Measurements from ENCODE around the gene CCDC157.
A peak's percentile ranks its signal among the peaks of the same experiment; 100 is the strongest.
"Not testable (repeated sequence)": the region's sequence is repeated elsewhere in the genome, so short reads cannot be mapped to it uniquely, and the experiment has no call there.

Gene CCDC157

GRCh38 chr22:30392661-30393321 is 36.0 kb downstream of the CCDC157 start:
- no peak for DNase-seq (ENCODE audit: low spot score)

GRCh38 chr22:30393322-30393680 is 36.5 kb downstream of the CCDC157 start:
- no peak for DNase-seq (ENCODE audit: low spot score)

GRCh38 chr22:30393885-30394284 is 37.1 kb downstream of the CCDC157 start:
- DNase-seq (ENCODE audit: low spot score), result no peak

DNA sequence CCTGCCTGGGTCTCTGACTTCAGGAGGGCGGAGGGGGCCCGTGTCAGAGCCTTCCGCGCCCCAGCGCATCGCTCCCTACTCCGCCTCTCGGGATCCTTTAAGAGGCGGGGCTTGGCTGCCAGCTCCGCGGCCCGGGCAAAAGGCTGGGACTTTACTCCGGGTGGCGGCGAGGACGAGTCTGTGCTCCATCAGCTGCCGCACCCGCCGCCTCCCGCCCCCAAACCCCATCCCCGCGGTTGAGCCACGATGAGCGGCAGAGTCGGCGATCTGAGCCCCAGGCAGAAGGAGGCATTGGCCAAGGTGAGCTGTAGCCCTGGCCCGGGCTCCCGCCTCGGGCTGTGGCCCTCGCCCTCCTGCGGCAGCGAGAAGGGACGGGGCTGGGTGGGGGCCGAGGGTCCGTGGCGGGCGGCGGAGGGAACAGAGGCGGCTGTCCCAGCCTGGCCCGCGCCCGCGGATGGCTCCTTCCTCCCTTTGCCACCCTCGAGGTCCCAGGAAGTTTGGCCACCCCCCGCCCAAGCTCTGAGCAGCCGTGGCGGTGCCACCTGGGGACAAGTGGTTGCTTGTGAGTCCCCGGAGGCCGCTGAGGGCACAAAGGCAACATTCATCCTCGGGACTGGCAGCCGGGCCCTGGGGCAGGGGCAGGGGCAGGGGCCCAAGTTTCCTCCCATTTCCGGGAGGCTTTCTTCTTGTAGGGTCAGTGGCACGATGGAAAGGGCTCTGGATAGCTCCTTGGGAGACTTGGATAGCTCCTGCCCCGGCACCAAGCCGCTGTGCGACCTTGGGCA is 40.3 kb downstream of the CCDC157 start, which contains the start of gene SEC14L2:
SEC14L2 (plus strand) TSS at position 148 of the 785 bp plus-strand sequence; CDS start at position 247, 99 bp downstream.
- peak; percentile 54 for DNase-seq (ENCODE audit: low spot score)

DNA sequence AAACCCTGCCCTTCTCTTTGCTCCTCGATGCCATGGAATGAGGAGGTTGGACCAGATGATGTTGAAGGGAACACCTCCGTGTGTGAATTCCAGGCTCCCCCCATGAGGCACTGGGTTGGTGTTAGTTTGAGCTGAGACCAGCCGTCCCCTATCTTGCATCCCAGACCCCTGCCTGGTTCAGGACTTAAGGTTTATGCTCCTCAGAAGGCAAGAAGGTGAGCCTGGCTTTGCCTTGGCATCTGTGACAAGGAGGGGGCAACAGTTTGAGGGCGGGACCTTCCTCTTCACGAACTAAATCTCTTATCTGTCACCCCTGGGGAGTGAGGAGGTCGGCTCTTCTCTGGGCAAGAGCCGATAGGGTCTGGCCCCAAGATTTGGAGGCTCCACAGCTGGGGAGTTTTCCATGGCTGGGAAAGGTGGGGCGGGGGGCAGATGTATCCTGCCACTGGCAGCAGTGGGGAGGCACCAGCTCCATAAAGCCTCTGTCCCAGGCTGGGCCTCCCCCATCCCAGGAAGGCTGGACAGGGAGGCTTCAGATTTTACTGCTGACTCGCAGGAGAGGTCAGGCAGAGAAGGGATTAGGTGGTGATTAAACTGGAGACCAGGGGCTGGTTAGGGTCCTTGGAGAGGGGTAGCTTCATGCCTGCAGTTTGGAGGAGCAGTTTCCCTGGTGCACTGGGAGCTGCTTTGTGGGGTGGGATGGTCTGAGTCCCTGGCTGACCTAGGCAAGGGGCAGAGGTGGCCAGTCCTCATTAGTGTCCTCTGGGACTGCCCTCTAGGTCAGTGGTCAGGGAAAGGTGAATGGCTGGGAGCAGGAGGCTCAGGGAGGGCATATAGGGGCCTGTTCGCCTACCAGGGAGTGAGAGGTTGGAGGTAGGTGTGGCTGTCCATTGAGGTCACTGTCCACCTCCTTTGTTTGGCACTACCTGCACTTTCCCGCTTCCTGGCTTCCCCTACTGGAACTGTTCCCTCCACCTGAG is 41.1 kb downstream of the CCDC157 start:
- DNase-seq (ENCODE audit: low spot score), result no peak

- DNase-seq (ENCODE audit: low spot score), result no peak
These were observed 42.2 kb downstream of the CCDC157 start for GRCh38 chr22:30398685-30399680.

GRCh38 chr22:30399718-30400117 is 42.9 kb downstream of the CCDC157 start:
- no peak for DNase-seq (ENCODE audit: low spot score)

DNA sequence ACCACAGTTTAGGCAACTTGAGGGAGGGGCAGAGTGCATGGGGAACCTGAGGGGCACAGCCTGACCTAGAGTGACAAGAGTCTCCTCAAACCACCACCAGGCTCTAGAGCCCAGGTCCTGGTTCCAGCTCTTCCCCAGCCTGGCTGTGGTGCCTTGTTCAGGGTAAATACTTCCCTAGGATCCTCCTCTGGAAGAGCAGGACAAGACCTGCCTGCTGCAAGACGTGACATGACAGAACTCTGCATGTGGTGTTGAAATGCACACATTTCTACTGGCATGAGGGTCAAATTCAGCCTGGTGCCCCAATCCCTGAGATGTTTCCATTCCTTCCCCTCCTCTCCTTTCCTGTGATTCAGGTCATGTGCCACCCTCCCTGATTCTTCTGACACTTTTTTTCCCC is 43.4 kb downstream of the CCDC157 start:
- no peak for DNase-seq (ENCODE audit: low spot score)

GRCh38 chr22:30401024-30401423 is 44.2 kb downstream of the CCDC157 start:
- DNase-seq (ENCODE audit: low spot score), result not testable (repeated sequence)

DNA sequence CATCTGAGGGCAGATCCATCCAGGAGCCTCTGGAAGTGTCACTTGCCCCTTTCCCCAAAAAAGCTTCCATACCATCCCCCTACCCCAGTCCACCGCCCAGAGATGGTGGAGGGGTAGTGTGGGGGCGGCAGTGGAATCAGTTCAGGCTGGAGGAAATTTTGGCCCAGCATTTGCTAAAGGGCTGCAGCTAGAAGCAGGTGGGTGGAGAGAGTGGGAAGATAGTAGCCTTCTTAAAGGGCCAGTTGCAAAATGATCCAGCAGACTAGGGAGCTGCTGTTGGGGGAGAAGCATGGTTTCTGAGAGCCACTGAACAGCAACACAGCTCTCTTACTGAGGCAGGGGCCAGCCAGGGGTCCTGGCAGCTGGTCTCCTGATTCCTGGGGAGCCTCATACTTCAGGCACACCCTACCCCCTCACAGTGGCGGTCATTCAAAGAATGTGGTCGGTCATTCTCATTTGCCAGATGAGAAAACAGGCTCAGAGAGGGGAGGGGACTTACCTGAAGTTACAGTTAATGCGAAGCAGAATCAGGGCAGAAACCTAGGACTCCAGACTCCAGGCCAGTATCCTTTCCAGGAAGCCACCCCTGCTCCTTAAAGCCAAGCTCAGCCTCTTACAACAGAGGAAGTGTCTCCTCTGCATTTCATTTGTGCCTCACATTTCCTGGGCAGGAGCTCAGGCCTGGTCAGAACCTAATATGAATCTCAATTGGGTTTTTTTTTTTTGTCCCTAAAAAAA is 45.4 kb downstream of the CCDC157 start:
- DNase-seq (ENCODE audit: low spot score), result no peak

- DNase-seq (ENCODE audit: low spot score), result not testable (repeated sequence)
These were observed 45.9 kb downstream of the CCDC157 start for GRCh38 chr22:30402766-30403104.

- DNase-seq (ENCODE audit: low spot score), result no peak
These were observed 47.5 kb downstream of the CCDC157 start for GRCh38 chr22:30404307-30404706.

GRCh38 chr22:30405731-30406130 is 48.9 kb downstream of the CCDC157 start:
- DNase-seq (ENCODE audit: low spot score), result no peak

GRCh38 chr22:30406400-30406799 is 49.6 kb downstream of the CCDC157 start:
- no peak for DNase-seq (ENCODE audit: low spot score)

DNA sequence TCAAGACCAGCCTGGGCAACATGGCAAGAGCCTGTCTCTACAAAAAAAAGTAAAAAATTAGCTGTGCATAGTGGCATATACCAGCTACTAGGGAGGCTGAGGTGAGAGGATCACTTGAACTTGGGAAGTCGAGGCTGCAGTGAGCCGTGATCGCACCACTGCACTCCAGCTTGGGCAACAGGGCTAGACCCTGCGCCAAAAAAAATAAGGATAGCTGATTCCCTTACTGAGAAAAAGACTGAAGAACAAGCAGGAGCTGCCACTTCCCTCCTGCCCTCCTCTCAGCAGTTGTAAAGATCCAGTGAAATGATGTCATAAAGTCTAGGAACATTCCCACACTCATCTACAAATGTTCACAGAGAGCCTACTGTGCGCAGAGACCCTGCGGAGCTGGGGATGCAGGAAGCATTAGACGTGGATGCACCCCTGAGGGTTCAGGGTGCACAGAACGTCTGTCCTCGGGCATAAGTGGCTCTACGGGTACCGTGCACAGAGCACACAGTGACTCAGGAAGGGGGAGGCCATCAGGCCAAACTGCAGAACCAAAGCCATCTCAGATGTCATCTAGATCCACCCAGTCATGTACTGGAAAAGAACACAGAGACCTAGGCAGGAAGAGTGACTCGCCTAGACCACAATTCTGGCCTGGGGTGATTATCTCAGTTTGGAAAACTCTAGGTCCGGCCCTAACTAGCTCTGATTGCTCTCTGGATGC is 51.7 kb downstream of the CCDC157 start:
- DNase-seq (ENCODE audit: low spot score), result no peak

DNA sequence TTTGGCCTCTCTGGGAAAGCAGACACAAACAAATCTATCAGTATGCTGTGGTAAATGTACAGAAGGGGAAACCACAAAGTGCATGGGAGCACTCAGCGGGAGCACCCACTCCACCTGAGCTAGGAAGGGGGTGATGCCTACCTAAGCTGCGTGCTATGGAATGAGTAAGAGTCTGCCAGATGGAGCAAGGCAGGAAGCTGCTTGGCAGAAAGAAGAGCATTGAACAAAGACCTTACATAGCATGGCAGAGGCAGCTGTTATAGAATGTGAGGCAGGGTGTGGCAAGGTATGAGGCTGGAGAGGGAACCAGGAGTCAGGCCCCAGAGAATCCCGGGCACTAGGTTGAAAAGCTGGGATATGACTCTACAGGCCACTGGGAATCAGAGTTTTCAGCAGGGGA is 55.0 kb downstream of the CCDC157 start:
- DNase-seq (ENCODE audit: low spot score), result no peak

DNA sequence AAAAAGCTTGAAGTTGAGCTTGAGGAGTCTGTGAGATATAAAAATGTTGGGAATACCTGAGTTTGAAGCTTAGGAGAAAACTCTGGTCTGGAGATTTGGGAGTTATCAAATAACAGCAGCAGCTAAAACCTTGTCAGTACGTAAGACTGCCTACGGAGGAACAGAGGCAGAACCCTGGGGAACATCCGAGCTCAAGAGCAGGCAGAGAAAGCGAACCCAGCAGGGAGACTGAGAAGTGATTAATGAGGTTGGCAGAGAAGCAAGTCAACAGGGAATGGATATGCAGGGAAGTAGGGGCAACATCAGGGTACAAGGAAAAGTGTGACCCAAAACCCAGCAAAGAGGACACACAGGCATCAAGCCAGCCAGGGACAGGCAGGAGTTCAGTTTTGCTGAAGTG is 56.2 kb downstream of the CCDC157 start:
- DNase-seq (ENCODE audit: low spot score), result no peak

GRCh38 chr22:30413745-30414524 is 57.1 kb downstream of the CCDC157 start:
- no peak for DNase-seq (ENCODE audit: low spot score)

GRCh38 chr22:30414525-30415047 is 57.8 kb downstream of the CCDC157 start:
- DNase-seq (ENCODE audit: low spot score), result no peak
